HL-60 (cell line): ENCODE data around the gene SRPX2.

Experiments
- CTCF ChIP-seq: IDR thresholded peaks from one replicate; pipeline ENCODE4 v1.5.1; 2011; ENCODE audit warnings: low read length, control low read depth, inconsistent platforms; ENCODE audit not compliant: insufficient read depth
- GABPA ChIP-seq: IDR thresholded peaks from 2 replicates; pipeline ENCODE4 v1.6.1; 2012; ENCODE audit warnings: low read depth
- POLR2AphosphoS5 ChIP-seq: IDR thresholded peaks from 2 replicates; pipeline ENCODE4 v1.6.1; 2012; ENCODE audit warnings: low read depth
- SPI1 ChIP-seq: IDR thresholded peaks from 2 replicates; pipeline ENCODE4 v1.6.1; 2012; ENCODE audit warnings: low read depth, mild to moderate bottlenecking, borderline replicate concordance
- TF ChIP-seq, protein P1 (sequence below): IDR thresholded peaks from 2 replicates; pipeline ENCODE4 v1.6.1; 2012; ENCODE audit warnings: low read depth; ENCODE audit not compliant: insufficient replicate concordance

DNA sequence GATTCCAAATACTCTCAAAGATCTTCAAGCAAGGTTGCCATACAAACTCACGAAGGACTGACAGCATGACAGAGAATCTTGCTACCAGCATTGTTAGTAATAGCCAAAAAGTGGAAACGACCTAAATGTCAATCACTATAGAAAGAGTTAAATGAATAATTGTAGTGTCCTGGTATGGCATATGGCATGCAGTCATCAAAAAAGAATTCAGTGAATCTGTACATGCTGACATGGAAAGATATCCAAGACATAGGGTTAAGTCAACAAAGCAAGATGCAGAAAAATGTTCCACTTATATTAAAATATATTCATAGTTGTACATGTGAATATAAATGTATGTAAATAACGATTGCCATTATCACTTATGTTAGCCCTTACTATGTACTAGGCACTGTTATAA, 37.6 kb downstream of the SRPX2 start:
- no peak for TF ChIP-seq GABPA
- no peak for TF ChIP-seq POLR2AphosphoS5
- no peak for TF ChIP-seq CTCF
- TF ChIP-seq, protein P1, sequence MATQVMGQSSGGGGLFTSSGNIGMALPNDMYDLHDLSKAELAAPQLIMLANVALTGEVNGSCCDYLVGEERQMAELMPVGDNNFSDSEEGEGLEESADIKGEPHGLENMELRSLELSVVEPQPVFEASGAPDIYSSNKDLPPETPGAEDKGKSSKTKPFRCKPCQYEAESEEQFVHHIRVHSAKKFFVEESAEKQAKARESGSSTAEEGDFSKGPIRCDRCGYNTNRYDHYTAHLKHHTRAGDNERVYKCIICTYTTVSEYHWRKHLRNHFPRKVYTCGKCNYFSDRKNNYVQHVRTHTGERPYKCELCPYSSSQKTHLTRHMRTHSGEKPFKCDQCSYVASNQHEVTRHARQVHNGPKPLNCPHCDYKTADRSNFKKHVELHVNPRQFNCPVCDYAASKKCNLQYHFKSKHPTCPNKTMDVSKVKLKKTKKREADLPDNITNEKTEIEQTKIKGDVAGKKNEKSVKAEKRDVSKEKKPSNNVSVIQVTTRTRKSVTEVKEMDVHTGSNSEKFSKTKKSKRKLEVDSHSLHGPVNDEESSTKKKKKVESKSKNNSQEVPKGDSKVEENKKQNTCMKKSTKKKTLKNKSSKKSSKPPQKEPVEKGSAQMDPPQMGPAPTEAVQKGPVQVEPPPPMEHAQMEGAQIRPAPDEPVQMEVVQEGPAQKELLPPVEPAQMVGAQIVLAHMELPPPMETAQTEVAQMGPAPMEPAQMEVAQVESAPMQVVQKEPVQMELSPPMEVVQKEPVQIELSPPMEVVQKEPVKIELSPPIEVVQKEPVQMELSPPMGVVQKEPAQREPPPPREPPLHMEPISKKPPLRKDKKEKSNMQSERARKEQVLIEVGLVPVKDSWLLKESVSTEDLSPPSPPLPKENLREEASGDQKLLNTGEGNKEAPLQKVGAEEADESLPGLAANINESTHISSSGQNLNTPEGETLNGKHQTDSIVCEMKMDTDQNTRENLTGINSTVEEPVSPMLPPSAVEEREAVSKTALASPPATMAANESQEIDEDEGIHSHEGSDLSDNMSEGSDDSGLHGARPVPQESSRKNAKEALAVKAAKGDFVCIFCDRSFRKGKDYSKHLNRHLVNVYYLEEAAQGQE = no peak
- TF ChIP-seq SPI1 = no peak
